SK-N-SH treated with all-trans-retinoic acid at 6 μM for 48 hours (cell line): ENCODE data around the gene GATM.

ENCODE experiments used
- ATAC-seq: fragments of 200-7000 bp; cut with Tn5 transposase; 3 replicates; pipeline ENCODE4 v1.9.1; 2020; ENCODE audit warnings: mild to moderate bottlenecking, moderate library complexity
- ARNTL ChIP-seq: fragments of 450-650 bp; formaldehyde crosslinking; IDR thresholded peaks from 2 replicates; pipeline ENCODE4 v1.5.0; 2020; ENCODE audit warnings: low read depth, mild to moderate bottlenecking, moderate library complexity, borderline replicate concordance
- BACH2 ChIP-seq: fragments of 250-450 bp; sonication (Bioruptor Pico); IDR thresholded peaks from 2 replicates; pipeline ENCODE4 v1.9.0; 2021; ENCODE audit warnings: mild to moderate bottlenecking, borderline replicate concordance
- CSDC2 ChIP-seq: fragments of 250-450 bp; sonication (Bioruptor Pico); IDR thresholded peaks from 2 replicates; pipeline ENCODE4 v1.5.0; 2020; ENCODE audit warnings: mild to moderate bottlenecking, moderate library complexity
- CSRNP3 ChIP-seq: fragments of 250-450 bp; sonication (Bioruptor Pico); IDR thresholded peaks from 2 replicates; pipeline ENCODE4 v1.5.1; 2021; ENCODE audit warnings: mild to moderate bottlenecking, moderate library complexity
- GLIS3 ChIP-seq: fragments of 250-450 bp; sonication (Bioruptor Pico); IDR thresholded peaks from 2 replicates; pipeline ENCODE4 v1.5.0; 2020; ENCODE audit warnings: mild to moderate bottlenecking, moderate library complexity
- ISL1 ChIP-seq: fragments of 250-450 bp; sonication (Bioruptor Pico); IDR thresholded peaks from 2 replicates; pipeline ENCODE4 v2.1.2; 2022; ENCODE audit warnings: mild to moderate bottlenecking, moderate library complexity
- OSR1 ChIP-seq: fragments of 250-450 bp; sonication (Bioruptor Pico); IDR thresholded peaks from 2 replicates; pipeline ENCODE4 v1.8.0; 2022; ENCODE audit warnings: moderate library complexity, mild to moderate bottlenecking, inconsistent platforms
- PATZ1 ChIP-seq: fragments of 250-450 bp; sonication (Bioruptor Pico); IDR thresholded peaks from 2 replicates; pipeline ENCODE4 v1.8.0; 2020; ENCODE audit warnings: mild to moderate bottlenecking, moderate library complexity, borderline replicate concordance
- POU6F1 ChIP-seq: fragments of 250-450 bp; sonication (Bioruptor Pico); IDR thresholded peaks from 2 replicates; pipeline ENCODE4 v1.8.0; 2021; ENCODE audit warnings: low read depth, mild to moderate bottlenecking, moderate library complexity, borderline replicate concordance
- RARB ChIP-seq: fragments of 250-450 bp; sonication (Bioruptor Pico); IDR thresholded peaks from 2 replicates; pipeline ENCODE4 v1.8.0; 2021; ENCODE audit warnings: mild to moderate bottlenecking, moderate library complexity
- SNAI2 ChIP-seq: fragments of 250-450 bp; sonication (Bioruptor Pico); IDR thresholded peaks from 2 replicates; pipeline ENCODE4 v1.5.0; 2020; ENCODE audit warnings: mild to moderate bottlenecking, moderate library complexity
- TCF4 ChIP-seq: fragments of 250-450 bp; sonication (Bioruptor Pico); IDR thresholded peaks from 2 replicates; pipeline ENCODE4 v1.8.0; 2021; ENCODE audit warnings: mild to moderate bottlenecking, moderate library complexity, borderline replicate concordance
- TOX ChIP-seq: fragments of 250-450 bp; sonication (Bioruptor Pico); IDR thresholded peaks from 2 replicates; pipeline ENCODE4 v1.8.0; 2021; ENCODE audit warnings: mild to moderate bottlenecking, moderate library complexity, borderline replicate concordance
- TSHZ2 ChIP-seq: fragments of 250-450 bp; sonication (Bioruptor Pico); IDR thresholded peaks from 2 replicates; pipeline ENCODE4 v1.5.0; 2020; ENCODE audit warnings: mild to moderate bottlenecking, moderate library complexity
- ZC3H10 ChIP-seq: fragments of 250-450 bp; sonication (Bioruptor Pico); IDR thresholded peaks from 2 replicates; pipeline ENCODE4 v1.5.1; 2021; ENCODE audit warnings: mild to moderate bottlenecking, moderate library complexity
- ZFP30 ChIP-seq: fragments of 450-650 bp; formaldehyde crosslinking; IDR thresholded peaks from 2 replicates; pipeline ENCODE4 v1.5.0; 2022; ENCODE audit warnings: mild to moderate bottlenecking, moderate library complexity
- ZNF565 ChIP-seq: fragments of 450-650 bp; formaldehyde crosslinking; conservative IDR thresholded peaks from 2 replicates; pipeline ENCODE4 v1.5.0; 2020; ENCODE audit warnings: low read depth, mild to moderate bottlenecking, moderate library complexity
- ZNF70 ChIP-seq: fragments of 450-650 bp; formaldehyde crosslinking; IDR thresholded peaks from 2 replicates; pipeline ENCODE4 v1.5.0; 2020; ENCODE audit warnings: mild to moderate bottlenecking, moderate library complexity
- ZNF8 ChIP-seq: fragments of 450-650 bp; formaldehyde crosslinking; IDR thresholded peaks from 2 replicates; pipeline ENCODE4 v1.5.0; 2020; ENCODE audit warnings: mild to moderate bottlenecking, moderate library complexity

The GATM gene

GRCh38 chr15:45417303-45417950 is 39.1 kb upstream of the GATM start (continued):
- no peak for TF ChIP-seq CSRNP3 (CRISPR knock-in tag)
- no peak for TF ChIP-seq ZFP30 (CRISPR knock-in tag)
- no peak for TF ChIP-seq ZNF8 (CRISPR knock-in tag)
- no peak for TF ChIP-seq ZC3H10 (CRISPR knock-in tag)

- no peak for TF ChIP-seq GLIS3
- TF ChIP-seq ARNTL (CRISPR knock-in tag), result no peak
- no peak for TF ChIP-seq ZNF8 (CRISPR knock-in tag)
- no peak for TF ChIP-seq RARB (CRISPR knock-in tag)
- TF ChIP-seq ZNF70 (CRISPR knock-in tag), result no peak
- TF ChIP-seq TOX (CRISPR knock-in tag), result no peak
- no peak for TF ChIP-seq TSHZ2 (CRISPR knock-in tag)
- no peak for TF ChIP-seq CSDC2
- TF ChIP-seq ISL1 (CRISPR knock-in tag), result no peak
- no peak for TF ChIP-seq POU6F1 (CRISPR knock-in tag)
- TF ChIP-seq BACH2 (CRISPR knock-in tag), result no peak
- no peak for TF ChIP-seq PATZ1
- no peak for TF ChIP-seq ZC3H10 (CRISPR knock-in tag)
- no peak for TF ChIP-seq SNAI2 (CRISPR knock-in tag)
- TF ChIP-seq CSRNP3 (CRISPR knock-in tag), result no peak
- TF ChIP-seq TCF4 (CRISPR knock-in tag), result no peak
- no peak for TF ChIP-seq ZFP30 (CRISPR knock-in tag)
- ATAC-seq, result no peak
Observed at GRCh38 chr15:45414215-45414885, 36.0 kb upstream of the GATM start.

- TF ChIP-seq ISL1 (CRISPR knock-in tag) (no peak), POU6F1 (CRISPR knock-in tag) (no peak), BACH2 (CRISPR knock-in tag) (no peak), ZC3H10 (CRISPR knock-in tag) (no peak), TCF4 (CRISPR knock-in tag) (no peak), SNAI2 (CRISPR knock-in tag) (no peak), GLIS3 (no peak), PATZ1 (no peak), ZNF70 (CRISPR knock-in tag) (no peak), ZNF565 (CRISPR knock-in tag) (no peak), OSR1 (CRISPR knock-in tag) (no peak), ARNTL (CRISPR knock-in tag) (no peak), ZFP30 (CRISPR knock-in tag) (no peak), CSDC2 (no peak), CSRNP3 (CRISPR knock-in tag) (no peak), TOX (CRISPR knock-in tag) (no peak)
- ATAC-seq, result no peak
Observed at GRCh38 chr15:45409596-45409995, 31.3 kb upstream of the GATM start.
